NCI-H2196 (cell line): ENCODE measurements around the gene ABCA3.
A peak's percentile ranks its signal among the peaks of the same experiment; 100 is the strongest.
"Not testable (repeated sequence)": the region's sequence is repeated elsewhere in the genome, so short reads cannot be mapped to it uniquely, and the experiment has no call there.

ENCODE experiments used
- DNase-seq: peaks from one replicate; lab custom pipeline; 2025; ENCODE audit not compliant: unreplicated experiment; lab: John Stamatoyannopoulos, UW

Gene ABCA3

GRCh38 chr16:2280981-2281542 is 59.5 kb downstream of the ABCA3 start:
- DNase-seq, result no peak

GRCh38 chr16:2280461-2280860 is 60.1 kb downstream of the ABCA3 start:
- no peak for DNase-seq

- no peak for DNase-seq
These were observed 61.4 kb downstream of the ABCA3 start for GRCh38 chr16:2278956-2279800.

GRCh38 chr16:2278272-2278608 is 62.3 kb downstream of the ABCA3 start:
- no peak for DNase-seq

GRCh38 chr16:2277466-2278271 is 62.9 kb downstream of the ABCA3 start:
- no peak for DNase-seq

- no peak for DNase-seq
These were observed 63.9 kb downstream of the ABCA3 start for GRCh38 chr16:2276368-2277195.

GRCh38 chr16:2275476-2276367 is 64.8 kb downstream of the ABCA3 start:
- DNase-seq, result no peak

- DNase-seq, result no peak
These were observed 66.6 kb downstream of the ABCA3 start for GRCh38 chr16:2273931-2274330.

GRCh38 chr16:2273484-2273883 is 67.0 kb downstream of the ABCA3 start:
- no peak for DNase-seq

GRCh38 chr16:2271848-2272461 is 68.6 kb downstream of the ABCA3 start:
- DNase-seq, result no peak

- no peak for DNase-seq
These were observed 69.7 kb downstream of the ABCA3 start for GRCh38 chr16:2270588-2271470.

GRCh38 chr16:2270070-2270462 is 70.5 kb downstream of the ABCA3 start:
- DNase-seq, result no peak

- peak; percentile 98 for DNase-seq
These were observed 72.4 kb downstream of the ABCA3 start, which contains the start of gene RNPS1 for GRCh38 chr16:2267913-2268666. Gene RNPS1 (minus strand): TSS chr16:2268126. CDS start chr16:2264643, 3,483 bp downstream.

- DNase-seq, result peak; percentile 82
These were observed 73.0 kb downstream of the ABCA3 start for GRCh38 chr16:2267505-2267912.

- DNase-seq, result not testable (repeated sequence)
These were observed 73.6 kb downstream of the ABCA3 start for GRCh38 chr16:2266887-2267286.

GRCh38 chr16:2263026-2263425 is 77.5 kb downstream of the ABCA3 start:
- DNase-seq, result not testable (repeated sequence)

- DNase-seq, result no peak
These were observed 80.3 kb downstream of the ABCA3 start for GRCh38 chr16:2260250-2260649.

GRCh38 chr16:2258530-2258929 is 82.0 kb downstream of the ABCA3 start:
- not testable (repeated sequence) for DNase-seq
